H1 (cell line): ENCODE results near the gene ZSCAN30. TPM values are rescaled to one million over a fixed set of nuclear protein-coding genes. Genes with fewer than 3 reads are reported as not detected.

ENCODE experiments used
- CTCF ChIA-PET: fragments of 300-600 bp; sonication (Branson Sonifier 250); formaldehyde crosslinking; loops from one replicate; lab custom pipeline; 2021; ENCODE audit not compliant: partially characterized antibody; lab: Charles Lee
- POLR2A ChIA-PET: fragments of 300-600 bp; sonication (Branson Sonifier 250); formaldehyde crosslinking; loops from one replicate; lab custom pipeline; 2021; ENCODE audit warnings: inconsistent platforms; ENCODE audit not compliant: partially characterized antibody; lab: Charles Lee
- DNase-seq, 2 experiments: peaks; one replicate each; pipeline versions ENCODE4 v3.0.0 to v3.0.0-alpha.2; 2010 to 2022; ENCODE audit warnings: low spot score in 2 of 2, low read depth in 1 of 2, mixed read lengths in 1 of 2
- FAIRE-seq: peaks from 2 replicates; lab custom pipeline; 2011; peaks lifted over from hg19 to GRCh38; lab: Jason Lieb, UNC
- H2AFZ ChIP-seq: 2 replicates; pipeline ENCODE4 v1.8.1; 2012; ENCODE audit warnings: low read length, inconsistent platforms
- H2AK5ac ChIP-seq: 2 replicates; pipeline ENCODE4 v1.6.1; 2013; ENCODE audit warnings: low read depth, low read length
- H2BK120ac ChIP-seq: replicated peaks from 2 replicates; pipeline ENCODE3; 2013; ENCODE audit warnings: low read depth, low read length, inconsistent platforms
- H2BK12ac ChIP-seq: 2 replicates; pipeline ENCODE4 v1.6.1; 2013; ENCODE audit warnings: low read depth, low read length
- H2BK15ac ChIP-seq: 2 replicates; pipeline ENCODE4 v1.6.1; 2013; ENCODE audit warnings: low read length
- H2BK20ac ChIP-seq: 2 replicates; pipeline ENCODE4 v1.6.1; 2013; ENCODE audit warnings: low read length
- H2BK5ac ChIP-seq: 2 replicates; pipeline ENCODE4 v1.6.1; 2013; ENCODE audit warnings: low read depth, low read length
- H3K14ac ChIP-seq: 2 replicates; pipeline ENCODE4 v1.6.1; 2013; ENCODE audit warnings: inconsistent platforms; ENCODE audit not compliant: insufficient read length
- H3K18ac ChIP-seq: 2 replicates; pipeline ENCODE4 v1.6.1; 2013; ENCODE audit warnings: low read length; ENCODE audit errors: extremely low read depth
- H3K23ac ChIP-seq: 2 replicates; pipeline ENCODE4 v1.6.1; 2013; ENCODE audit warnings: inconsistent platforms; ENCODE audit not compliant: insufficient read length
- H3K23me2 ChIP-seq: 2 replicates; pipeline ENCODE4 v1.6.1; 2013; ENCODE audit warnings: low read depth, low read length
- H3K27ac ChIP-seq: 2 replicates; pipeline ENCODE4 v1.6.1; 2011; ENCODE audit warnings: low read depth, low read length, inconsistent platforms
- H3K27me3 ChIP-seq, 4 experiments: replicated peaks in 1 of 4; 1 replicate in 1 of 4; 2 replicates in 3 of 4; pipeline versions ENCODE4 v1.6.1 to v1.8.1; 2011 to 2013; ENCODE audit warnings: low read length in 3 of 4, mild to moderate bottlenecking in 3 of 4, inconsistent platforms in 2 of 4, mixed read lengths in 2 of 4, moderate library complexity in 1 of 4; ENCODE audit not compliant: control insufficient read depth in 3 of 4, insufficient read depth in 3 of 4; ENCODE audit errors: extremely low read depth in 1 of 4
- H3K36me3 ChIP-seq, 4 experiments: 2 replicates each; pipeline versions ENCODE4 v1.6.1 to v1.8.1; 2011 to 2013; ENCODE audit warnings: mild to moderate bottlenecking in 4 of 4, low read length in 3 of 4, moderate library complexity in 2 of 4, control low read depth in 1 of 4, inconsistent platforms in 1 of 4; ENCODE audit not compliant: insufficient read depth in 4 of 4, control insufficient read depth in 2 of 4
- H3K4ac ChIP-seq: replicated peaks from 2 replicates; pipeline ENCODE3; 2013; ENCODE audit warnings: low read length, low read depth, mixed read lengths, inconsistent platforms; ENCODE audit not compliant: insufficient read length
- H3K4me1 ChIP-seq, 4 experiments: replicated peaks in 1 of 4; 1 replicate in 1 of 4; 2 replicates in 3 of 4; pipeline versions ENCODE4 v1.6.1 to v1.8.1; 2011 to 2013; ENCODE audit warnings: low read length in 3 of 4, inconsistent platforms in 2 of 4, mixed read lengths in 1 of 4; ENCODE audit not compliant: insufficient read depth in 4 of 4, control insufficient read depth in 3 of 4
- H3K4me2 ChIP-seq, 2 experiments: 2 replicates each; pipeline versions ENCODE4 v1.6.1 to v1.8.1; 2011 to 2013; ENCODE audit warnings: low read depth in 2 of 2, low read length in 2 of 2, control low read depth in 1 of 2, inconsistent platforms in 1 of 2, mild to moderate bottlenecking in 1 of 2; ENCODE audit not compliant: insufficient read depth in 1 of 2
- H3K4me3 ChIP-seq, 4 experiments: fragments of 200-600, 300-600 bp in 1 of 4; sonication (generic), shearing (Covaris generic), sonication (Bioruptor Twin) in 1 of 4; 2 replicates each; pipeline versions ENCODE4 v1.5.1 to v1.8.1; 2011 to 2016; ENCODE audit warnings: low read length in 4 of 4, low read depth in 3 of 4, control low read depth in 2 of 4, inconsistent platforms in 2 of 4, mild to moderate bottlenecking in 2 of 4, mixed read lengths in 1 of 4, moderate library complexity in 1 of 4; ENCODE audit not compliant: insufficient read depth in 2 of 4; ENCODE audit errors: extremely low read depth in 1 of 4
- H3K56ac ChIP-seq: replicated peaks from 2 replicates; pipeline ENCODE3; 2013; ENCODE audit warnings: low read depth, mild to moderate bottlenecking, mixed read lengths, low read length, inconsistent platforms; ENCODE audit not compliant: insufficient read length
- H3K79me1 ChIP-seq: 2 replicates; pipeline ENCODE4 v1.6.1; 2013; ENCODE audit warnings: low read depth, low read length, control low read depth
- H3K79me2 ChIP-seq, 2 experiments: 2 replicates each; pipeline versions ENCODE4 v1.6.1 to v1.8.1; 2012 to 2013; ENCODE audit warnings: low read length in 2 of 2, mild to moderate bottlenecking in 2 of 2, inconsistent platforms in 1 of 2; ENCODE audit not compliant: insufficient read depth in 2 of 2, control insufficient read depth in 1 of 2
- H3K9ac ChIP-seq, 4 experiments: replicated peaks in 1 of 4; 1 replicate in 1 of 4; 2 replicates in 3 of 4; pipeline versions ENCODE4 v1.6.1 to v1.8.1; 2011 to 2013; ENCODE audit warnings: low read depth in 3 of 4, low read length in 3 of 4, control low read depth in 2 of 4, mild to moderate bottlenecking in 2 of 4, moderate library complexity in 2 of 4, inconsistent platforms in 1 of 4; ENCODE audit errors: extremely low read depth in 1 of 4
- H3K9me3 ChIP-seq, 2 experiments: 2 replicates each; pipeline versions ENCODE4 v1.6.1 to v1.8.1; 2012 to 2013; ENCODE audit warnings: mild to moderate bottlenecking in 2 of 2, moderate library complexity in 2 of 2, control low read depth in 1 of 2, inconsistent platforms in 1 of 2, low read depth in 1 of 2, low read length in 1 of 2, mixed read lengths in 1 of 2; ENCODE audit not compliant: insufficient read depth in 2 of 2
- H4K20me1 ChIP-seq, 2 experiments: replicated peaks in 1 of 2; 2 replicates each; pipeline versions ENCODE3 to v1.8.1; 2011 to 2013; ENCODE audit warnings: inconsistent platforms in 2 of 2, low read length in 2 of 2, mild to moderate bottlenecking in 1 of 2; ENCODE audit not compliant: insufficient read depth in 2 of 2, control insufficient read depth in 1 of 2
- H4K5ac ChIP-seq: 2 replicates; pipeline ENCODE4 v1.6.1; 2013; ENCODE audit warnings: low read length, low read depth, mixed read lengths, inconsistent platforms; ENCODE audit not compliant: insufficient read length
- H4K8ac ChIP-seq: 2 replicates; pipeline ENCODE4 v1.8.0; 2013; ENCODE audit warnings: mild to moderate bottlenecking, moderate library complexity, low read length, inconsistent platforms; ENCODE audit not compliant: insufficient read depth; ENCODE audit errors: extremely low read depth
- H4K91ac ChIP-seq: replicated peaks from 2 replicates; pipeline ENCODE3; 2013; ENCODE audit warnings: low read length, mixed read lengths, inconsistent platforms; ENCODE audit not compliant: insufficient read length
- BACH1 ChIP-seq: IDR thresholded peaks from 2 replicates; pipeline ENCODE4 v1.6.1; 2012; ENCODE audit warnings: low read length, improper control_type of control experiment
- BRCA1 ChIP-seq: IDR thresholded peaks from 2 replicates; pipeline ENCODE4 v1.6.1; 2012; ENCODE audit warnings: low read depth, low read length, improper control_type of control experiment
- CBX5 ChIP-seq: fragments of 300-800, 300-1000 bp; sonication (generic); IDR thresholded peaks from 2 replicates; pipeline ENCODE4 v1.7.1; 2016; ENCODE audit warnings: antibody characterized with exemption, low read length, low read depth
- EZH2 ChIP-seq: fragments of 200-600 bp; sonication (generic); IDR thresholded peaks from 2 replicates; pipeline ENCODE4 v1.7.1; 2012; ENCODE audit warnings: low read depth, mild to moderate bottlenecking, moderate library complexity, low read length, inconsistent platforms; ENCODE audit not compliant: severe bottlenecking
- NANOG ChIP-seq: IDR thresholded peaks from 2 replicates; pipeline ENCODE4 v1.6.1; 2011; ENCODE audit warnings: low read length, low read depth, mild to moderate bottlenecking, inconsistent platforms; ENCODE audit not compliant: insufficient read depth, poor library complexity, severe bottlenecking
- NRF1 ChIP-seq: IDR thresholded peaks from 2 replicates; pipeline ENCODE4 v1.6.1; 2011; ENCODE audit warnings: mild to moderate bottlenecking, low read depth, low read length, improper control_type of control experiment
- RFX5 ChIP-seq: IDR thresholded peaks from 2 replicates; pipeline ENCODE4 v1.6.1; 2011; ENCODE audit warnings: low read depth, low read length, improper control_type of control experiment, borderline replicate concordance
- SIX5 ChIP-seq: IDR thresholded peaks from 2 replicates; pipeline ENCODE4 v1.6.1; 2011; ENCODE audit warnings: mild to moderate bottlenecking, low read depth, low read length
- SP1 ChIP-seq: IDR thresholded peaks from 2 replicates; pipeline ENCODE4 v1.6.1; 2011; ENCODE audit warnings: low read depth, low read length
- WGBS, 2 experiments: shearing (Covaris generic) in 1 of 2; methylation state at CpG; one replicate each; pipeline versions ENCODE4 v1.1.6 to v1.1.7; 2013 to 2015; ENCODE audit warnings: low lambda C conversion rate in 2 of 2, mixed read lengths in 2 of 2, inconsistent platforms in 1 of 2, low coverage in 1 of 2, missing lambda C conversion rate in 1 of 2; ENCODE audit not compliant: insufficient replicate concordance in 2 of 2, insufficient coverage in 1 of 2, insufficient read length in 1 of 2; ENCODE audit errors: extremely low coverage in 1 of 2, missing lambda C conversion rate in 1 of 2; 5-methylcytosine and 5-hydroxymethylcytosine counted together
- polyA plus RNA-seq, 7 experiments: library from polyadenylated mRNA; depleted of rRNA in 3 of 7; stranded (reverse) in 5 of 7; unstranded in 2 of 7; fragments of >200 nt in 5 of 7; fragments of 200-250 nt in 2 of 7; gene quantifications; 1 replicate in 5 of 7; 2 replicates in 1 of 7; 4 replicates in 1 of 7; pipeline versions ENCODE4 v1.2.1 to v1.2.3, GENCODE V29; 2011 to 2013; ENCODE audit warnings: missing spikeins in 2 of 7, mixed read lengths in 2 of 7
- total RNA-seq: library from RNA; stranded (reverse); fragmentation: NEBNext Ultra II Directional; extraction: Animal tissue kit (Norgen Biotek cat#: 25700); gene quantifications from 2 replicates; pipeline ENCODE4 v1.2.1, GENCODE V29; 2021
- TF ChIP-seq, protein P1 (sequence below): IDR thresholded peaks from 2 replicates; pipeline ENCODE4 v1.6.1; 2012; ENCODE audit warnings: inconsistent platforms
- TF ChIP-seq, protein P2 (sequence below): IDR thresholded peaks from 2 replicates; pipeline ENCODE4 v1.6.1; 2012; ENCODE audit warnings: low read length, inconsistent platforms

Gene ZSCAN30
- total and polyA plus RNA-seq, 2 of the 8 experiments (the other 6 are each of a cell fraction or from before 2014, with no cell fraction given): 4.4 to 10.3 TPM

DNA sequence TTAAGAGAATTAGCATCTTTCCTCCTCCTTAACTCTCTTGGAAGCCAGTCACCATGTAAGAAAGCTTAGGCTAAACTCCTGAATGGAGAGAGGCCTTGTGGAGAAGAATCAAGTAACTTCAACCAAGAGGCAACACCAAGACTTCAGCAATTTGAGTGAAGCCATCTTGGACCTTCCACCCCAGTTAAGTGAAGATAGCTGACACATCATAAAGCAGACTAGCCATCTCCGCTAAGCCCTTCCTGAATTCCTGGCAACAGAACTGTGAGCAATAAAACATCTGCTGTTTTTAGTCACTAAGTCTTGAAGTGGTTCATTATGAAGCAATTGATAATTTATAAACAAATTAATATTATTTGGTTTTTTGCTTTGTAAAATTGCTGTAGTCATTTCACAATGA, 50.7 kb downstream of the ZSCAN30 start:
- no peak overlapping the region for H3K4ac ChIP-seq
- no peak overlapping the region for H3K18ac ChIP-seq
- no peak overlapping the region for H2BK12ac ChIP-seq
- 0 out of 2 replicates have a peak, but pooled peaks cover 3% of the 10 kb centered on the region for H3K79me1 ChIP-seq
- H2AFZ ChIP-seq: peak overlapping the region; percentile 28; the same call in 1 of the 2 replicates
- no peaks in the 10 kb centered on the region for H3K9me3 ChIP-seq
- H3K9ac ChIP-seq: peak overlapping the region in 1 of 4 experiments; percentile 33; a peak in 1 of 7 replicates
- H3K23me2 ChIP-seq: peaks cover 3% of the 10 kb centered on the region; the same call in 1 of the 2 replicates
- no peak overlapping the region for H3K14ac ChIP-seq
- H3K4me3 ChIP-seq: no peak overlapping the region
- H3K23ac ChIP-seq: no peak overlapping the region
- no peak overlapping the region for H4K91ac ChIP-seq
- FAIRE-seq: no peak
- no peak for TF ChIP-seq EZH2
- no peak for TF ChIP-seq NRF1
- no peak for TF ChIP-seq NANOG
- TF ChIP-seq, protein P1, sequence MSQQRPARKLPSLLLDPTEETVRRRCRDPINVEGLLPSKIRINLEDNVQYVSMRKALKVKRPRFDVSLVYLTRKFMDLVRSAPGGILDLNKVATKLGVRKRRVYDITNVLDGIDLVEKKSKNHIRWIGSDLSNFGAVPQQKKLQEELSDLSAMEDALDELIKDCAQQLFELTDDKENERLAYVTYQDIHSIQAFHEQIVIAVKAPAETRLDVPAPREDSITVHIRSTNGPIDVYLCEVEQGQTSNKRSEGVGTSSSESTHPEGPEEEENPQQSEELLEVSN: no peak
- TF ChIP-seq CBX5: no peak
- TF ChIP-seq, protein P2, sequence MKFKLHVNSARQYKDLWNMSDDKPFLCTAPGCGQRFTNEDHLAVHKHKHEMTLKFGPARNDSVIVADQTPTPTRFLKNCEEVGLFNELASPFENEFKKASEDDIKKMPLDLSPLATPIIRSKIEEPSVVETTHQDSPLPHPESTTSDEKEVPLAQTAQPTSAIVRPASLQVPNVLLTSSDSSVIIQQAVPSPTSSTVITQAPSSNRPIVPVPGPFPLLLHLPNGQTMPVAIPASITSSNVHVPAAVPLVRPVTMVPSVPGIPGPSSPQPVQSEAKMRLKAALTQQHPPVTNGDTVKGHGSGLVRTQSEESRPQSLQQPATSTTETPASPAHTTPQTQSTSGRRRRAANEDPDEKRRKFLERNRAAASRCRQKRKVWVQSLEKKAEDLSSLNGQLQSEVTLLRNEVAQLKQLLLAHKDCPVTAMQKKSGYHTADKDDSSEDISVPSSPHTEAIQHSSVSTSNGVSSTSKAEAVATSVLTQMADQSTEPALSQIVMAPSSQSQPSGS: no peak
- no peak for TF ChIP-seq RFX5
- no peak for TF ChIP-seq BACH1
- no peak for TF ChIP-seq SIX5
- TF ChIP-seq BRCA1: no peak
- no peak for TF ChIP-seq SP1
- no peak overlapping the region for H2BK20ac ChIP-seq
- no peak overlapping the region for H2BK5ac ChIP-seq
- no peak overlapping the region for H2BK120ac ChIP-seq
- no peaks in the 10 kb centered on the region for H4K20me1 ChIP-seq
- no peak overlapping the region for H3K56ac ChIP-seq
- no peak overlapping the region for H4K5ac ChIP-seq
- peaks cover 0 to 3% (median 0%) of the 10 kb centered on the region in 4 experiments; a peak in 2 of 7 replicates for H3K4me1 ChIP-seq
- H4K8ac ChIP-seq: no peak overlapping the region
- H3K27ac ChIP-seq: no peak overlapping the region
- H2AK5ac ChIP-seq: no peak overlapping the region
- H2BK15ac ChIP-seq: no peak overlapping the region
- WGBS, 2 experiments: 95% methylated on average over 1 of the region's 1 CpG; no CpG with 5 or more reads in 1 of the 2 experiments
- ChIA-PET CTCF (interaction anchor here (0.6 to 5.0 kb wide), 4 partner anchors 8 to 144 kb away, joined by 3 to 23 read pairs (median 3); no protein-coding TSS in a partner anchor), POLR2A (interaction anchor here (0.7 to 4.3 kb wide), 11 partner anchors 8 to 140 kb away, joined by 3 to 28 read pairs (median 10); partner anchors contain the start of genes ZNF24 and ZSCAN30)
- H3K4me2 ChIP-seq: no peak overlapping the region; a peak in 1 of 4 replicates
- H3K79me2 ChIP-seq: peaks cover 3 to 29% of the 10 kb centered on the region in 2 experiments
- H3K36me3 ChIP-seq: peaks cover 13 to 24% (median 21%) of the 10 kb centered on the region in 4 experiments
- H3K27me3 ChIP-seq: no peaks in the 10 kb centered on the region
- DNase-seq: no peak
